Hypothalamus (tissue), 51 donors: Measurements from ENCODE around the gene UST.
A peak's percentile ranks its signal among the peaks of the same experiment; 100 is the strongest.
"Not testable (repeated sequence)": the region's sequence is repeated elsewhere in the genome, so short reads cannot be mapped to it uniquely, and the experiment has no call there.

Experiments used
- DNase-seq, 51 donors: peaks; one replicate each; lab custom pipeline; 2025; lab: John Stamatoyannopoulos, UW

UST gene

GRCh38 chr6:148934539-148934938, 187.7 kb downstream of the UST start:
- peak in 17 of 51 donors; percentile 4 to 42 (median 13) for DNase-seq

- DNase-seq = no peak
These were observed 188.1 kb downstream of the UST start for GRCh38 chr6:148934961-148935360.

GRCh38 chr6:148935705-148936435, 189.0 kb downstream of the UST start:
- peak in 1 of 51 donors; percentile 25 for DNase-seq

GRCh38 chr6:148943451-148943850, 196.6 kb downstream of the UST start:
- no peak for DNase-seq

GRCh38 chr6:148944608-148945007, 197.8 kb downstream of the UST start:
- DNase-seq = no peak

GRCh38 chr6:148945301-148946021, 198.6 kb downstream of the UST start:
- no peak for DNase-seq

- DNase-seq = peak in 48 of 51 donors; percentile 7 to 92 (median 68)
These were observed 201.0 kb downstream of the UST start for GRCh38 chr6:148947621-148948444.

GRCh38 chr6:148951662-148952061, 204.8 kb downstream of the UST start:
- DNase-seq = no peak

- DNase-seq = no peak
These were observed 205.6 kb downstream of the UST start for GRCh38 chr6:148952147-148953035.

GRCh38 chr6:148954461-148954860, 207.6 kb downstream of the UST start:
- no peak for DNase-seq

GRCh38 chr6:148954934-148955333, 208.1 kb downstream of the UST start:
- no peak for DNase-seq

GRCh38 chr6:148955441-148955840, 208.6 kb downstream of the UST start:
- no peak for DNase-seq

GRCh38 chr6:148956163-148956562, 209.3 kb downstream of the UST start:
- DNase-seq = not testable (repeated sequence)

GRCh38 chr6:148957752-148958151, 210.9 kb downstream of the UST start:
- DNase-seq = no peak

GRCh38 chr6:148959008-148959407, 212.2 kb downstream of the UST start:
- DNase-seq = no peak

GRCh38 chr6:148959501-148959900, 212.7 kb downstream of the UST start:
- DNase-seq = no peak

- no peak for DNase-seq
These were observed 216.2 kb downstream of the UST start for GRCh38 chr6:148962854-148963515.

GRCh38 chr6:148963738-148964137, 216.9 kb downstream of the UST start:
- no peak for DNase-seq

GRCh38 chr6:148964467-148964866, 217.6 kb downstream of the UST start:
- DNase-seq = no peak

GRCh38 chr6:148965287-148965686, 218.5 kb downstream of the UST start:
- peak in 13 of 51 donors; percentile 1 to 29 (median 15) for DNase-seq
